GM23338 (cell line): ENCODE data around the gene PPP2CA. TPM values are rescaled to one million over a fixed set of nuclear protein-coding genes. Genes with fewer than 3 reads are reported as not detected.

Experiments used
- ATAC-seq: fragments of 200-7000 bp; cut with Tn5 transposase; 3 replicates; pipeline ENCODE4 v1.9.1; 2020
- DNase-seq: peaks from one replicate; pipeline ENCODE4 v3.0.0-alpha.2; 2015; ENCODE audit warnings: low spot score
- H2AFZ ChIP-seq: fragments of 200-600 bp; sonication (generic); 2 replicates; pipeline ENCODE4 v1.8.0; 2016; ENCODE audit warnings: antibody characterized with exemption, mild to moderate bottlenecking, moderate library complexity
- H3F3A ChIP-seq: fragments of 200-600 bp; sonication (generic); replicated peaks from 2 replicates; pipeline ENCODE4 v1.8.0; 2017; ENCODE audit warnings: antibody characterized with exemption, mixed run types, low read depth
- H3K27ac ChIP-seq: fragments of 200-600 bp; sonication (generic); 2 replicates; pipeline ENCODE4 v1.6.1; 2016; ENCODE audit warnings: low read depth
- H3K27me3 ChIP-seq: fragments of 200-600 bp; sonication (generic); 2 replicates; pipeline ENCODE4 v1.8.0; 2016; ENCODE audit warnings: mild to moderate bottlenecking, mixed run types, moderate library complexity; ENCODE audit not compliant: insufficient read depth
- H3K36me3 ChIP-seq: fragments of 200-600 bp; sonication (generic); 2 replicates; pipeline ENCODE4 v1.8.0; 2016; ENCODE audit warnings: mild to moderate bottlenecking; ENCODE audit not compliant: insufficient read depth
- H3K4me1 ChIP-seq: fragments of 200-600 bp; sonication (generic); 2 replicates; pipeline ENCODE4 v1.8.0; 2016; ENCODE audit warnings: mild to moderate bottlenecking, moderate library complexity; ENCODE audit not compliant: insufficient read depth
- H3K4me2 ChIP-seq: fragments of 200-600 bp; sonication (generic); 2 replicates; pipeline ENCODE4 v1.7.1; 2017; ENCODE audit warnings: mixed run types
- H3K4me3 ChIP-seq: fragments of 200-600 bp; sonication (generic); 2 replicates; pipeline ENCODE4 v1.6.1; 2016; ENCODE audit warnings: mixed run types
- H3K79me2 ChIP-seq: fragments of 200-600 bp; sonication (generic); replicated peaks from 2 replicates; pipeline ENCODE4 v1.8.0; 2017; ENCODE audit warnings: mild to moderate bottlenecking; ENCODE audit not compliant: insufficient read depth
- H3K9me2 ChIP-seq: fragments of 200-600 bp; sonication (generic); 2 replicates; pipeline ENCODE4 v1.8.0; 2017; ENCODE audit not compliant: insufficient read depth
- H4K20me1 ChIP-seq: fragments of 200-600 bp; sonication (generic); replicated peaks from 2 replicates; pipeline ENCODE4 v1.8.0; 2017; ENCODE audit warnings: mild to moderate bottlenecking; ENCODE audit not compliant: insufficient read depth
- H3K27ac Mint-ChIP-seq: 2 replicates; pipeline ENCODE4 v1.8.0; 2020; ENCODE audit warnings: inconsistent platforms, mild to moderate bottlenecking, moderate library complexity, mixed read lengths
- H3K27me3 Mint-ChIP-seq: 3 replicates; pipeline ENCODE4 v1.8.0; 2022; ENCODE audit warnings: low read depth, mild to moderate bottlenecking, moderate library complexity, mixed read lengths, inconsistent platforms; ENCODE audit not compliant: insufficient read depth, poor library complexity
- H3K36me3 Mint-ChIP-seq: 3 replicates; pipeline ENCODE4 v1.8.0; 2021; ENCODE audit warnings: low read depth, mild to moderate bottlenecking, inconsistent platforms, moderate library complexity, mixed read lengths
- H3K4me1 Mint-ChIP-seq: 3 replicates; pipeline ENCODE4 v1.8.0; 2020; ENCODE audit warnings: mild to moderate bottlenecking, inconsistent platforms, mixed read lengths
- H3K4me3 Mint-ChIP-seq: 3 replicates; pipeline ENCODE4 v1.8.0; 2021; ENCODE audit warnings: moderate library complexity, mild to moderate bottlenecking, inconsistent platforms, mixed read lengths
- H3K9me3 Mint-ChIP-seq: 3 replicates; pipeline ENCODE4 v1.8.0; 2020; ENCODE audit warnings: moderate library complexity, mild to moderate bottlenecking, inconsistent platforms, mixed read lengths
- CREB1 ChIP-seq: fragments of 250-450 bp; sonication (Bioruptor Pico); IDR thresholded peaks from 2 replicates; pipeline ENCODE4 v1.5.0; 2020; ENCODE audit warnings: low read depth, mild to moderate bottlenecking, moderate library complexity
- EZH2 ChIP-seq: fragments of 200-600 bp; sonication (generic); IDR thresholded peaks from one replicate; pipeline ENCODE4 v1.8.0; 2017; ENCODE audit warnings: antibody characterized with exemption, mild to moderate bottlenecking, low read depth; ENCODE audit not compliant: unreplicated experiment
- EZH2phosphoT487 ChIP-seq: fragments of 200-600 bp; sonication (generic); IDR thresholded peaks from one replicate; pipeline ENCODE4 v1.8.1; 2018; ENCODE audit warnings: antibody characterized with exemption; ENCODE audit not compliant: unreplicated experiment
- JUNB ChIP-seq: IDR thresholded peaks from one replicate; pipeline ENCODE4 v1.6.1; 2016; ENCODE audit warnings: antibody characterized with exemption; ENCODE audit not compliant: unreplicated experiment
- NANOG ChIP-seq: IDR thresholded peaks from 2 replicates; pipeline ENCODE4 v1.6.1; 2016; ENCODE audit warnings: antibody characterized with exemption, borderline replicate concordance
- POLR2AphosphoS5 ChIP-seq: IDR thresholded peaks from 2 replicates; pipeline ENCODE4 v1.6.1; 2016; ENCODE audit warnings: antibody characterized with exemption, low read depth
- STAT1 ChIP-seq: IDR thresholded peaks from one replicate; pipeline ENCODE4 v1.6.1; 2016; ENCODE audit warnings: antibody characterized with exemption; ENCODE audit not compliant: unreplicated experiment
- ZNF114 ChIP-seq: fragments of 250-450 bp; sonication (Bioruptor Pico); IDR thresholded peaks from 2 replicates; pipeline ENCODE4 v1.5.0; 2020; ENCODE audit warnings: mild to moderate bottlenecking, moderate library complexity
- ZNF331 ChIP-seq: fragments of 250-450 bp; sonication (Bioruptor Pico); IDR thresholded peaks from 2 replicates; pipeline ENCODE4 v1.5.0; 2020; ENCODE audit warnings: low read depth, mild to moderate bottlenecking, moderate library complexity
- polyA plus RNA-seq: library from polyadenylated mRNA; unstranded; fragments of >200 nt; fragmentation: Nextera tagmentation; extraction: Ambion mirVana; gene quantifications from 2 replicates; pipeline ENCODE4 v1.2.1, GENCODE V29; 2016
- total RNA-seq: library from RNA; depleted of rRNA; stranded (reverse); fragments of >200 nt; shearing (Covaris generic); gene quantifications from 2 replicates; pipeline ENCODE4 v1.2.3, GENCODE V29; 2014
- TF ChIP-seq, protein P1 (sequence below), 2 experiments: fragments of 200-600 bp in 1 of 2; sonication (generic) in 1 of 2; conservative IDR thresholded peaks; 2 replicates each; pipeline versions ENCODE4 v1.5.1 to v1.6.1; 2016 to 2017; ENCODE audit warnings: antibody characterized with exemption in 2 of 2, low read depth in 2 of 2, mild to moderate bottlenecking in 2 of 2, moderate library complexity in 1 of 2
- TF ChIP-seq, protein P2 (sequence below): IDR thresholded peaks from 2 replicates; pipeline ENCODE4 v1.6.1; 2016; ENCODE audit warnings: antibody characterized with exemption
- TF ChIP-seq, protein P3 (sequence below): IDR thresholded peaks from one replicate; pipeline ENCODE4 v1.6.1; 2018; ENCODE audit warnings: antibody characterized with exemption; ENCODE audit not compliant: unreplicated experiment

Gene PPP2CA
- total and polyA plus RNA-seq, 2 experiments from 2014 or later = 131 to 316 TPM

DNA sequence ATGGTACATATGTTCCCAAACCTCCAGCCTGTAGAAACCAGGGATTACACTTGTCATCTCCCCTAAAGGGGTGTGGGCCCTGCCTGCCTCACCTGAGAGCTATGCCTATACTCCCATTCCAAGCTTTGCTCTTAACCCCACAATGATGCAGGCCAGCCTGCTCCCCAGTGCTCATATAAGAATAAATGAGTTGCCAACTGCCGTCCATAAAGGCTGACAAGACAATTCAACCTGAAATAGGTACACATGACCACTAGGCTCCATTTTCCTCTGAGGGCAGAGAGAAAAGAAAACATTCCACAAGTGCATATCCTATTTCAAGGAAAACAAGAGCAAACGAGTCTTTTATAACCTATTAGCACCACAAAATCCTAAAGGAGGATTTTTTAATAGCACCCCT lies 77.6 kb downstream of the PPP2CA start:
- no peak for DNase-seq
- Histone ChIP-seq H3K4me3 (no peak overlapping the region), H3K79me2 (peaks cover 15% of the 10 kb centered on the region), H3F3A (peaks cover 8% of the 10 kb centered on the region; the same call in 1 of the 2 replicates), H3K4me2 (no peak overlapping the region), H3K36me3 (peaks cover 16% of the 10 kb centered on the region), H2AFZ (no peak overlapping the region), H3K27me3 (no peaks in the 10 kb centered on the region), H3K4me1 (0 out of 2 replicates have a peak, but pooled peaks cover 6% of the 10 kb centered on the region), H3K9me2 (no peaks in the 10 kb centered on the region), H4K20me1 (peaks cover 35% of the 10 kb centered on the region), H3K27ac (peak overlapping the region; percentile 39; the same call in 1 of the 2 replicates)
- H3K4me3 Mint-ChIP-seq = no peak overlapping the region
- H3K27me3 Mint-ChIP-seq = peaks cover 6% of the 10 kb centered on the region
- TF ChIP-seq ZNF331 (CRISPR knock-in tag) (no peak), EZH2 (no peak), EZH2phosphoT487 (no peak), POLR2AphosphoS5 (no peak; the same call in 1 of the 2 replicates), JUNB (no peak), STAT1 (no peak), NANOG (no peak)
- TF ChIP-seq, protein P1, sequence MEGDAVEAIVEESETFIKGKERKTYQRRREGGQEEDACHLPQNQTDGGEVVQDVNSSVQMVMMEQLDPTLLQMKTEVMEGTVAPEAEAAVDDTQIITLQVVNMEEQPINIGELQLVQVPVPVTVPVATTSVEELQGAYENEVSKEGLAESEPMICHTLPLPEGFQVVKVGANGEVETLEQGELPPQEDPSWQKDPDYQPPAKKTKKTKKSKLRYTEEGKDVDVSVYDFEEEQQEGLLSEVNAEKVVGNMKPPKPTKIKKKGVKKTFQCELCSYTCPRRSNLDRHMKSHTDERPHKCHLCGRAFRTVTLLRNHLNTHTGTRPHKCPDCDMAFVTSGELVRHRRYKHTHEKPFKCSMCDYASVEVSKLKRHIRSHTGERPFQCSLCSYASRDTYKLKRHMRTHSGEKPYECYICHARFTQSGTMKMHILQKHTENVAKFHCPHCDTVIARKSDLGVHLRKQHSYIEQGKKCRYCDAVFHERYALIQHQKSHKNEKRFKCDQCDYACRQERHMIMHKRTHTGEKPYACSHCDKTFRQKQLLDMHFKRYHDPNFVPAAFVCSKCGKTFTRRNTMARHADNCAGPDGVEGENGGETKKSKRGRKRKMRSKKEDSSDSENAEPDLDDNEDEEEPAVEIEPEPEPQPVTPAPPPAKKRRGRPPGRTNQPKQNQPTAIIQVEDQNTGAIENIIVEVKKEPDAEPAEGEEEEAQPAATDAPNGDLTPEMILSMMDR (conservative IDR thresholded peaks at IDR 0.05; ENCODE audit: low read depth in 2 of 2) = no peak
- TF ChIP-seq, protein P2, sequence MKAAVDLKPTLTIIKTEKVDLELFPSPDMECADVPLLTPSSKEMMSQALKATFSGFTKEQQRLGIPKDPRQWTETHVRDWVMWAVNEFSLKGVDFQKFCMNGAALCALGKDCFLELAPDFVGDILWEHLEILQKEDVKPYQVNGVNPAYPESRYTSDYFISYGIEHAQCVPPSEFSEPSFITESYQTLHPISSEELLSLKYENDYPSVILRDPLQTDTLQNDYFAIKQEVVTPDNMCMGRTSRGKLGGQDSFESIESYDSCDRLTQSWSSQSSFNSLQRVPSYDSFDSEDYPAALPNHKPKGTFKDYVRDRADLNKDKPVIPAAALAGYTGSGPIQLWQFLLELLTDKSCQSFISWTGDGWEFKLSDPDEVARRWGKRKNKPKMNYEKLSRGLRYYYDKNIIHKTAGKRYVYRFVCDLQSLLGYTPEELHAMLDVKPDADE = no peak
- H3K27ac Mint-ChIP-seq = no peak overlapping the region
- H3K9me3 Mint-ChIP-seq = no peaks in the 10 kb centered on the region
- no peak for ATAC-seq
- no peaks in the 10 kb centered on the region for H3K4me1 Mint-ChIP-seq
- H3K36me3 Mint-ChIP-seq = peaks cover 44% of the 10 kb centered on the region

DNA sequence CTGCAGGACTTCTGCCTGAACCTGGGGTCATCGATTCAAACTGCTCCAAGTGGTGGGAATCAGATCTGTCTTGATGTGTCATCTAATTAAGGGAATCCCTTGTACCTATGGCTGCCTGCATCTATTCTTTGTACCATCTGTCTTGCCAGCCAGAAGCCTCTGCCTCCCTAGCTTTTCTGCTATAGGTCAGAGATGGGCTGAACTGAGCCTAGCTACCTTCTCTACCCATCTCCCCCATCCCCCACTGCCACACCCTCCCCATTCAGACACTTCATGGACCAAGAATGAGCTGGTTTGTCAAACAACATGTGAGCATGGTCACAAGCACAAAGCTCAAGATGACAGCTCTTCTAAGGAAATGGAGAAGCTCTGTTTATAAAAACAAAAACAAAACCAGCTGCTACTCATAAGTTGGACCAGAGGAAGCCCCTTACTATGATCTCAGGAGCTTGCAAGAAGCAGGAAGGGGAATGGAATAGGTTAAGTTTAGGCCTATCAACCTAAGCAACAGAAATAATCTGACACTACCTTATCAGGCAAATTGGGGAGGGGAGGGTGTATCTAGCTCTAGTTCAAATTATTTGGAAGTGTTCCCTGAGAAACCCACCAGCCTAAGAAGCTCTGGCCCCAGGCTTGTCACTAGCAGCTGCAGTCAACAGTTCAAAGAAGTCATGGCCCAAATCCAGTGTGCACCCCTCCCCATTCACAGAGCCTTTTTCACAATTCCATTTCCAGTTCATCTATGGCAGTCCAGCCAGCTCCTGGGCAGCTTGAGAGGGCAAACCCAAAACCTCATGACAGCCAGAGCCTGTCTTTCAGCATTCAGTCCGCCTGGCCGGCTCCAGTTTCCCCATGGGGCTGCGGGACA lies 79.0 kb downstream of the PPP2CA start:
- ATAC-seq (no peak), DNase-seq (no peak)
- no peak overlapping the region for H2AFZ ChIP-seq
- Mint-ChIP-seq H3K36me3 (peaks cover 39% of the 10 kb centered on the region), H3K27ac (0 out of 2 replicates have a peak overlapping the region, but pooled peaks have one; percentile 36), H3K27me3 (peaks cover 6% of the 10 kb centered on the region), H3K4me3 (no peak overlapping the region), H3K4me1 (no peaks in the 10 kb centered on the region), H3K9me3 (no peaks in the 10 kb centered on the region)
- no peak overlapping the region for H3K4me3 ChIP-seq
- H4K20me1 ChIP-seq = peaks cover 35% of the 10 kb centered on the region
- peaks cover 9% of the 10 kb centered on the region for H3K36me3 ChIP-seq
- no peaks in the 10 kb centered on the region for H3K27me3 ChIP-seq
- 0 out of 2 replicates have a peak overlapping the region, but pooled peaks have one; percentile 39 for H3K27ac ChIP-seq
- peaks cover 11% of the 10 kb centered on the region for H3K79me2 ChIP-seq
- peaks cover 8% of the 10 kb centered on the region; the same call in 1 of the 2 replicates for H3F3A ChIP-seq
- H3K9me2 ChIP-seq = no peaks in the 10 kb centered on the region
- 0 out of 2 replicates have a peak, but pooled peaks cover 6% of the 10 kb centered on the region for H3K4me1 ChIP-seq
- H3K4me2 ChIP-seq = no peak overlapping the region
- TF ChIP-seq STAT1 = no peak
- no peak for TF ChIP-seq CREB1 (CRISPR knock-in tag)
- TF ChIP-seq NANOG = no peak
- TF ChIP-seq, protein P2 = no peak
- TF ChIP-seq ZNF331 (CRISPR knock-in tag) = no peak
- no peak for TF ChIP-seq EZH2
- TF ChIP-seq JUNB = no peak
- TF ChIP-seq, protein P3, sequence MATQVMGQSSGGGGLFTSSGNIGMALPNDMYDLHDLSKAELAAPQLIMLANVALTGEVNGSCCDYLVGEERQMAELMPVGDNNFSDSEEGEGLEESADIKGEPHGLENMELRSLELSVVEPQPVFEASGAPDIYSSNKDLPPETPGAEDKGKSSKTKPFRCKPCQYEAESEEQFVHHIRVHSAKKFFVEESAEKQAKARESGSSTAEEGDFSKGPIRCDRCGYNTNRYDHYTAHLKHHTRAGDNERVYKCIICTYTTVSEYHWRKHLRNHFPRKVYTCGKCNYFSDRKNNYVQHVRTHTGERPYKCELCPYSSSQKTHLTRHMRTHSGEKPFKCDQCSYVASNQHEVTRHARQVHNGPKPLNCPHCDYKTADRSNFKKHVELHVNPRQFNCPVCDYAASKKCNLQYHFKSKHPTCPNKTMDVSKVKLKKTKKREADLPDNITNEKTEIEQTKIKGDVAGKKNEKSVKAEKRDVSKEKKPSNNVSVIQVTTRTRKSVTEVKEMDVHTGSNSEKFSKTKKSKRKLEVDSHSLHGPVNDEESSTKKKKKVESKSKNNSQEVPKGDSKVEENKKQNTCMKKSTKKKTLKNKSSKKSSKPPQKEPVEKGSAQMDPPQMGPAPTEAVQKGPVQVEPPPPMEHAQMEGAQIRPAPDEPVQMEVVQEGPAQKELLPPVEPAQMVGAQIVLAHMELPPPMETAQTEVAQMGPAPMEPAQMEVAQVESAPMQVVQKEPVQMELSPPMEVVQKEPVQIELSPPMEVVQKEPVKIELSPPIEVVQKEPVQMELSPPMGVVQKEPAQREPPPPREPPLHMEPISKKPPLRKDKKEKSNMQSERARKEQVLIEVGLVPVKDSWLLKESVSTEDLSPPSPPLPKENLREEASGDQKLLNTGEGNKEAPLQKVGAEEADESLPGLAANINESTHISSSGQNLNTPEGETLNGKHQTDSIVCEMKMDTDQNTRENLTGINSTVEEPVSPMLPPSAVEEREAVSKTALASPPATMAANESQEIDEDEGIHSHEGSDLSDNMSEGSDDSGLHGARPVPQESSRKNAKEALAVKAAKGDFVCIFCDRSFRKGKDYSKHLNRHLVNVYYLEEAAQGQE = no peak
- TF ChIP-seq ZNF114 (CRISPR knock-in tag) = no peak
- TF ChIP-seq POLR2AphosphoS5 = no peak
